H1 (cell line): ENCODE results near the gene TBX5. TPM values are rescaled to one million over a fixed set of nuclear protein-coding genes. Genes with fewer than 3 reads are reported as not detected.

ENCODE experiments used
- CTCF ChIA-PET: fragments of 300-600 bp; sonication (Branson Sonifier 250); formaldehyde crosslinking; loops from one replicate; lab custom pipeline; 2021; ENCODE audit not compliant: partially characterized antibody; lab: Charles Lee
- POLR2A ChIA-PET: fragments of 300-600 bp; sonication (Branson Sonifier 250); formaldehyde crosslinking; loops from one replicate; lab custom pipeline; 2021; ENCODE audit warnings: inconsistent platforms; ENCODE audit not compliant: partially characterized antibody; lab: Charles Lee
- DNase-seq, 2 experiments: peaks; one replicate each; pipeline versions ENCODE4 v3.0.0 to v3.0.0-alpha.2; 2010 to 2022; ENCODE audit warnings: low spot score in 2 of 2, low read depth in 1 of 2, mixed read lengths in 1 of 2
- FAIRE-seq: peaks from 2 replicates; lab custom pipeline; 2011; peaks lifted over from hg19 to GRCh38; lab: Jason Lieb, UNC
- H2AFZ ChIP-seq: 2 replicates; pipeline ENCODE4 v1.8.1; 2012; ENCODE audit warnings: low read length, inconsistent platforms
- H2AK5ac ChIP-seq: 2 replicates; pipeline ENCODE4 v1.6.1; 2013; ENCODE audit warnings: low read depth, low read length
- H2BK120ac ChIP-seq: replicated peaks from 2 replicates; pipeline ENCODE3; 2013; ENCODE audit warnings: low read depth, low read length, inconsistent platforms
- H2BK12ac ChIP-seq: 2 replicates; pipeline ENCODE4 v1.6.1; 2013; ENCODE audit warnings: low read depth, low read length
- H2BK15ac ChIP-seq: 2 replicates; pipeline ENCODE4 v1.6.1; 2013; ENCODE audit warnings: low read length
- H2BK20ac ChIP-seq: 2 replicates; pipeline ENCODE4 v1.6.1; 2013; ENCODE audit warnings: low read length
- H2BK5ac ChIP-seq: 2 replicates; pipeline ENCODE4 v1.6.1; 2013; ENCODE audit warnings: low read depth, low read length
- H3K14ac ChIP-seq: 2 replicates; pipeline ENCODE4 v1.6.1; 2013; ENCODE audit warnings: inconsistent platforms; ENCODE audit not compliant: insufficient read length
- H3K18ac ChIP-seq: 2 replicates; pipeline ENCODE4 v1.6.1; 2013; ENCODE audit warnings: low read length; ENCODE audit errors: extremely low read depth
- H3K23ac ChIP-seq: 2 replicates; pipeline ENCODE4 v1.6.1; 2013; ENCODE audit warnings: inconsistent platforms; ENCODE audit not compliant: insufficient read length
- H3K23me2 ChIP-seq: 2 replicates; pipeline ENCODE4 v1.6.1; 2013; ENCODE audit warnings: low read depth, low read length
- H3K27ac ChIP-seq: 2 replicates; pipeline ENCODE4 v1.6.1; 2011; ENCODE audit warnings: low read depth, low read length, inconsistent platforms
- H3K27me3 ChIP-seq, 4 experiments: replicated peaks in 1 of 4; 1 replicate in 1 of 4; 2 replicates in 3 of 4; pipeline versions ENCODE4 v1.6.1 to v1.8.1; 2011 to 2013; ENCODE audit warnings: low read length in 3 of 4, mild to moderate bottlenecking in 3 of 4, inconsistent platforms in 2 of 4, mixed read lengths in 2 of 4, moderate library complexity in 1 of 4; ENCODE audit not compliant: control insufficient read depth in 3 of 4, insufficient read depth in 3 of 4; ENCODE audit errors: extremely low read depth in 1 of 4
- H3K36me3 ChIP-seq, 4 experiments: 2 replicates each; pipeline versions ENCODE4 v1.6.1 to v1.8.1; 2011 to 2013; ENCODE audit warnings: mild to moderate bottlenecking in 4 of 4, low read length in 3 of 4, moderate library complexity in 2 of 4, control low read depth in 1 of 4, inconsistent platforms in 1 of 4; ENCODE audit not compliant: insufficient read depth in 4 of 4, control insufficient read depth in 2 of 4
- H3K4ac ChIP-seq: replicated peaks from 2 replicates; pipeline ENCODE3; 2013; ENCODE audit warnings: low read length, low read depth, mixed read lengths, inconsistent platforms; ENCODE audit not compliant: insufficient read length
- H3K4me1 ChIP-seq, 4 experiments: replicated peaks in 1 of 4; 1 replicate in 1 of 4; 2 replicates in 3 of 4; pipeline versions ENCODE4 v1.6.1 to v1.8.1; 2011 to 2013; ENCODE audit warnings: low read length in 3 of 4, inconsistent platforms in 2 of 4, mixed read lengths in 1 of 4; ENCODE audit not compliant: insufficient read depth in 4 of 4, control insufficient read depth in 3 of 4
- H3K4me2 ChIP-seq, 2 experiments: 2 replicates each; pipeline versions ENCODE4 v1.6.1 to v1.8.1; 2011 to 2013; ENCODE audit warnings: low read depth in 2 of 2, low read length in 2 of 2, control low read depth in 1 of 2, inconsistent platforms in 1 of 2, mild to moderate bottlenecking in 1 of 2; ENCODE audit not compliant: insufficient read depth in 1 of 2
- H3K4me3 ChIP-seq, 4 experiments: fragments of 200-600, 300-600 bp in 1 of 4; sonication (generic), shearing (Covaris generic), sonication (Bioruptor Twin) in 1 of 4; 2 replicates each; pipeline versions ENCODE4 v1.5.1 to v1.8.1; 2011 to 2016; ENCODE audit warnings: low read length in 4 of 4, low read depth in 3 of 4, control low read depth in 2 of 4, inconsistent platforms in 2 of 4, mild to moderate bottlenecking in 2 of 4, mixed read lengths in 1 of 4, moderate library complexity in 1 of 4; ENCODE audit not compliant: insufficient read depth in 2 of 4; ENCODE audit errors: extremely low read depth in 1 of 4
- H3K56ac ChIP-seq: replicated peaks from 2 replicates; pipeline ENCODE3; 2013; ENCODE audit warnings: low read depth, mild to moderate bottlenecking, mixed read lengths, low read length, inconsistent platforms; ENCODE audit not compliant: insufficient read length
- H3K79me1 ChIP-seq: 2 replicates; pipeline ENCODE4 v1.6.1; 2013; ENCODE audit warnings: low read depth, low read length, control low read depth
- H3K79me2 ChIP-seq, 2 experiments: 2 replicates each; pipeline versions ENCODE4 v1.6.1 to v1.8.1; 2012 to 2013; ENCODE audit warnings: low read length in 2 of 2, mild to moderate bottlenecking in 2 of 2, inconsistent platforms in 1 of 2; ENCODE audit not compliant: insufficient read depth in 2 of 2, control insufficient read depth in 1 of 2
- H3K9ac ChIP-seq, 4 experiments: replicated peaks in 1 of 4; 1 replicate in 1 of 4; 2 replicates in 3 of 4; pipeline versions ENCODE4 v1.6.1 to v1.8.1; 2011 to 2013; ENCODE audit warnings: low read depth in 3 of 4, low read length in 3 of 4, control low read depth in 2 of 4, mild to moderate bottlenecking in 2 of 4, moderate library complexity in 2 of 4, inconsistent platforms in 1 of 4; ENCODE audit errors: extremely low read depth in 1 of 4
- H3K9me3 ChIP-seq, 2 experiments: 2 replicates each; pipeline versions ENCODE4 v1.6.1 to v1.8.1; 2012 to 2013; ENCODE audit warnings: mild to moderate bottlenecking in 2 of 2, moderate library complexity in 2 of 2, control low read depth in 1 of 2, inconsistent platforms in 1 of 2, low read depth in 1 of 2, low read length in 1 of 2, mixed read lengths in 1 of 2; ENCODE audit not compliant: insufficient read depth in 2 of 2
- H4K20me1 ChIP-seq, 2 experiments: replicated peaks in 1 of 2; 2 replicates each; pipeline versions ENCODE3 to v1.8.1; 2011 to 2013; ENCODE audit warnings: inconsistent platforms in 2 of 2, low read length in 2 of 2, mild to moderate bottlenecking in 1 of 2; ENCODE audit not compliant: insufficient read depth in 2 of 2, control insufficient read depth in 1 of 2
- H4K5ac ChIP-seq: 2 replicates; pipeline ENCODE4 v1.6.1; 2013; ENCODE audit warnings: low read length, low read depth, mixed read lengths, inconsistent platforms; ENCODE audit not compliant: insufficient read length
- H4K8ac ChIP-seq: 2 replicates; pipeline ENCODE4 v1.8.0; 2013; ENCODE audit warnings: mild to moderate bottlenecking, moderate library complexity, low read length, inconsistent platforms; ENCODE audit not compliant: insufficient read depth; ENCODE audit errors: extremely low read depth
- H4K91ac ChIP-seq: replicated peaks from 2 replicates; pipeline ENCODE3; 2013; ENCODE audit warnings: low read length, mixed read lengths, inconsistent platforms; ENCODE audit not compliant: insufficient read length
- KDM5A ChIP-seq: fragments of 200-600 bp; IDR thresholded peaks from 2 replicates; pipeline ENCODE4 v1.7.1; 2012; ENCODE audit warnings: mild to moderate bottlenecking, low read length, inconsistent platforms, mixed read lengths
- PHF8 ChIP-seq: fragments of 200-600 bp; sonication (generic); conservative IDR thresholded peaks from 2 replicates; pipeline ENCODE4 v1.7.1; 2012; ENCODE audit warnings: low read depth, mild to moderate bottlenecking, inconsistent platforms, low read length, moderate library complexity
- SUZ12 ChIP-seq: fragments of 200-600 bp; sonication (generic); IDR thresholded peaks from 2 replicates; pipeline ENCODE4 v1.6.1; 2012; ENCODE audit warnings: mild to moderate bottlenecking, inconsistent platforms, low read length, moderate library complexity, mixed read lengths
- WGBS, 2 experiments: shearing (Covaris generic) in 1 of 2; methylation state at CpG; one replicate each; pipeline versions ENCODE4 v1.1.6 to v1.1.7; 2013 to 2015; ENCODE audit warnings: low lambda C conversion rate in 2 of 2, mixed read lengths in 2 of 2, inconsistent platforms in 1 of 2, low coverage in 1 of 2, missing lambda C conversion rate in 1 of 2; ENCODE audit not compliant: insufficient replicate concordance in 2 of 2, insufficient coverage in 1 of 2, insufficient read length in 1 of 2; ENCODE audit errors: extremely low coverage in 1 of 2, missing lambda C conversion rate in 1 of 2; 5-methylcytosine and 5-hydroxymethylcytosine counted together
- polyA plus RNA-seq, 7 experiments: library from polyadenylated mRNA; depleted of rRNA in 3 of 7; stranded (reverse) in 5 of 7; unstranded in 2 of 7; fragments of >200 nt in 5 of 7; fragments of 200-250 nt in 2 of 7; gene quantifications; 1 replicate in 5 of 7; 2 replicates in 1 of 7; 4 replicates in 1 of 7; pipeline versions ENCODE4 v1.2.1 to v1.2.3, GENCODE V29; 2011 to 2013; ENCODE audit warnings: missing spikeins in 2 of 7, mixed read lengths in 2 of 7
- total RNA-seq: library from RNA; stranded (reverse); fragmentation: NEBNext Ultra II Directional; extraction: Animal tissue kit (Norgen Biotek cat#: 25700); gene quantifications from 2 replicates; pipeline ENCODE4 v1.2.1, GENCODE V29; 2021
- TF ChIP-seq, protein P1 (sequence below): IDR thresholded peaks from 2 replicates; pipeline ENCODE4 v1.6.1; 2012; ENCODE audit warnings: inconsistent platforms

TBX5 gene
- total and polyA plus RNA-seq, 2 of the 8 experiments (the other 6 are each of a cell fraction or from before 2014, with no cell fraction given): 0.05 TPM; not detected in 1

DNA sequence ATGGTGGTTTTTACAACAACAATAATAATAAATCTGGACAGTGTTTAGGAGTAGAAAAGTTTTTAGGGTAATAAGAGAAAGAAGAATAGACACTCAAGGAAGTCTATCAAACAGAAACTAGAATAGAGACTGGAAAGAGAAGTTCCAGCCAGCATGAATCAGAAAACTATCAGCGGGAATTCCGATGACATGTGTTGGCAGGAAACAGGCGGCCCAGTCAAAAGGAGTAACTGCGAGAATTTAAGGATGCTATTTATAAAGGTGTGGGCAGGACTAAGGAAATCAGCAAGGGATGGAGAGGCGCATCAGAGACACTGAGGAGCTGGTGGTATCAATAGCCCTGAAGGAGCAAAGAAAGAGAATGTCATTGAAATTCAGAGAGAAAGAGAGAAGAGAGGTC lies 89.9 kb downstream of the TBX5 start:
- Histone ChIP-seq H3K9ac (no peak overlapping the region), H3K9me3 (no peaks in the 10 kb centered on the region), H4K91ac (no peak overlapping the region), H3K4ac (no peak overlapping the region), H2AFZ (no peak overlapping the region), H2AK5ac (no peak overlapping the region), H2BK15ac (no peak overlapping the region), H2BK5ac (no peak overlapping the region), H3K23me2 (peaks cover 2% of the 10 kb centered on the region), H3K4me1 (no peaks in the 10 kb centered on the region), H3K4me2 (no peak overlapping the region), H2BK12ac (no peak overlapping the region), H3K79me1 (no peaks in the 10 kb centered on the region), H3K79me2 (no peaks in the 10 kb centered on the region; a peak in 1 of 4 replicates), H3K14ac (no peak overlapping the region), H3K23ac (no peak overlapping the region), H3K18ac (no peak overlapping the region), H4K5ac (no peak overlapping the region), H3K27me3 (no peaks in the 10 kb centered on the region; a peak in 3 of 7 replicates), H2BK20ac (no peak overlapping the region), H2BK120ac (no peak overlapping the region), H3K36me3 (no peaks in the 10 kb centered on the region), H4K20me1 (no peaks in the 10 kb centered on the region), H3K56ac (no peak overlapping the region), H4K8ac (no peak overlapping the region), H3K4me3 (no peak overlapping the region), H3K27ac (no peak overlapping the region)
- ChIA-PET POLR2A (no interaction called here), CTCF (interaction anchor here (1.2 to 2.6 kb wide), 2 partner anchors 12 to 14 kb away, joined by 3 to 10 read pairs; no protein-coding TSS in a partner anchor)
- WGBS, 2 experiments: 81% methylated on average over 5 of the region's 5 CpGs; no CpG with 5 or more reads in 1 of the 2 experiments
- peak in 1 of 2 experiments; percentile 9 for DNase-seq
- FAIRE-seq: no peak
- TF ChIP-seq SUZ12 (no peak), PHF8 (no peak), KDM5A (no peak)
- TF ChIP-seq, protein P1, sequence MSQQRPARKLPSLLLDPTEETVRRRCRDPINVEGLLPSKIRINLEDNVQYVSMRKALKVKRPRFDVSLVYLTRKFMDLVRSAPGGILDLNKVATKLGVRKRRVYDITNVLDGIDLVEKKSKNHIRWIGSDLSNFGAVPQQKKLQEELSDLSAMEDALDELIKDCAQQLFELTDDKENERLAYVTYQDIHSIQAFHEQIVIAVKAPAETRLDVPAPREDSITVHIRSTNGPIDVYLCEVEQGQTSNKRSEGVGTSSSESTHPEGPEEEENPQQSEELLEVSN: no peak
